ENCODE measurements around the gene ILDR1.

The ILDR1 gene

GRCh38 chr3:121970047-121970446 is 52.0 kb downstream of the ILDR1 start:
- H3K4me3 ChIP-seq (ENCODE audit: low read depth, low read length) = no peak overlapping the region
- TF ChIP-seq, protein P1, sequence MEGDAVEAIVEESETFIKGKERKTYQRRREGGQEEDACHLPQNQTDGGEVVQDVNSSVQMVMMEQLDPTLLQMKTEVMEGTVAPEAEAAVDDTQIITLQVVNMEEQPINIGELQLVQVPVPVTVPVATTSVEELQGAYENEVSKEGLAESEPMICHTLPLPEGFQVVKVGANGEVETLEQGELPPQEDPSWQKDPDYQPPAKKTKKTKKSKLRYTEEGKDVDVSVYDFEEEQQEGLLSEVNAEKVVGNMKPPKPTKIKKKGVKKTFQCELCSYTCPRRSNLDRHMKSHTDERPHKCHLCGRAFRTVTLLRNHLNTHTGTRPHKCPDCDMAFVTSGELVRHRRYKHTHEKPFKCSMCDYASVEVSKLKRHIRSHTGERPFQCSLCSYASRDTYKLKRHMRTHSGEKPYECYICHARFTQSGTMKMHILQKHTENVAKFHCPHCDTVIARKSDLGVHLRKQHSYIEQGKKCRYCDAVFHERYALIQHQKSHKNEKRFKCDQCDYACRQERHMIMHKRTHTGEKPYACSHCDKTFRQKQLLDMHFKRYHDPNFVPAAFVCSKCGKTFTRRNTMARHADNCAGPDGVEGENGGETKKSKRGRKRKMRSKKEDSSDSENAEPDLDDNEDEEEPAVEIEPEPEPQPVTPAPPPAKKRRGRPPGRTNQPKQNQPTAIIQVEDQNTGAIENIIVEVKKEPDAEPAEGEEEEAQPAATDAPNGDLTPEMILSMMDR (IDR thresholded peaks at IDR 0.05; ENCODE audit: insufficient read depth, low read length, missing control alignments) = no peak
- no peak for DNase-seq (ENCODE audit: low read depth, low spot score)
- ChIA-PET CTCF (no interaction called here), POLR2A (no interaction called here)

DNA sequence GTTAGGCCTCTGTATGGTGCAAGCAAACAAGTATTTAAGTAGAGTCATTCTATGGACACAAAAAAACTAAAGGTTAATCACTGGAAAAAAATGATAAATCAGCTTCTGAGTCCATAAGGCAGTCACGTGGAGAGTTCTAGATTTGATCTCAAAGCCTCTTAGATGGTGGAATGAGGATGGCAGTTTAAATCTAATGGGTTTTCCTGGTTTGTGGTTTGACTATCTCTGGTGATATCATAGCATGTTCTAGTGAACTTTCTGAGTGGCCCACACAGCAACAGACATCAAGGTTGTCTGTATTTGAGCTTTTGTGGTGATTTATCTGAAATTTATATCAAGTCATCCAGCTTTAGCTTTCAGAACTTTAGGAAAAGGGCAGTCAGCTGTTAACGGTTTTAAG is 52.4 kb downstream of the ILDR1 start:
- DNase-seq (ENCODE audit: low read depth, low spot score) = no peak
- TF ChIP-seq, protein P1 (IDR thresholded peaks at IDR 0.05; ENCODE audit: insufficient read depth, low read length, missing control alignments) = no peak
- POLR2A ChIA-PET = no interaction called here

GRCh38 chr3:121963608-121964007 is 58.4 kb downstream of the ILDR1 start:
- no peak for DNase-seq (ENCODE audit: low read depth, low spot score)
- TF ChIP-seq, protein P1 (IDR thresholded peaks at IDR 0.05; ENCODE audit: insufficient read depth, low read length, missing control alignments) = no peak
- ChIA-PET CTCF (no interaction called here), POLR2A (no interaction called here)
- no peak overlapping the region for H3K4me3 ChIP-seq (ENCODE audit: low read depth, low read length)

More for the DNA sequence above, 52.4 kb downstream of the ILDR1 start:
- CTCF ChIA-PET = no interaction called here
- no peak overlapping the region for H3K4me3 ChIP-seq (ENCODE audit: low read depth, low read length)

- CTCF ChIA-PET = no interaction called here
- no peak for DNase-seq (ENCODE audit: low read depth, low spot score)
- POLR2A ChIA-PET = no interaction called here
- no peak overlapping the region for H3K4me3 ChIP-seq (ENCODE audit: low read depth, low read length)
- TF ChIP-seq, protein P1 (IDR thresholded peaks at IDR 0.05; ENCODE audit: insufficient read depth, low read length, missing control alignments) = no peak
Measured at GRCh38 chr3:121962443-121962842, 59.6 kb downstream of the ILDR1 start.

- ChIA-PET POLR2A (no interaction called here), CTCF (no interaction called here)
- TF ChIP-seq, protein P1 (IDR thresholded peaks at IDR 0.05; ENCODE audit: insufficient read depth, low read length, missing control alignments) = no peak
- no peak overlapping the region for H3K4me3 ChIP-seq (ENCODE audit: low read depth, low read length)
- no peak for DNase-seq (ENCODE audit: low read depth, low spot score)
Measured at GRCh38 chr3:121961283-121961682, 60.8 kb downstream of the ILDR1 start.

- POLR2A ChIA-PET = no interaction called here
- DNase-seq (ENCODE audit: low read depth, low spot score) = no peak
- H3K4me3 ChIP-seq (ENCODE audit: low read depth, low read length) = no peak overlapping the region
- TF ChIP-seq, protein P1 (IDR thresholded peaks at IDR 0.05; ENCODE audit: insufficient read depth, low read length, missing control alignments) = no peak
- CTCF ChIA-PET = no interaction called here
Measured at GRCh38 chr3:121958801-121959200, 63.2 kb downstream of the ILDR1 start.

Measured in AG04449 (cell line).